ENCODE results near the gene PARP15.

GRCh38 chr3:122564155-122564912 is 13.1 kb upstream of the PARP15 start, which contains the start of the genes DTX3L and PARP9:
- no peak for TF ChIP-seq CTCF (IDR thresholded peaks at IDR 0.05)
- peak; percentile 60 to 95 (median 89) for TF ChIP-seq POLR2AphosphoS5 (IDR thresholded peaks at IDR 0.05)
- peak in 1 of 4 donors; percentile 43 for TF ChIP-seq POLR2A (IDR thresholded peaks at IDR 0.05)
